Neural progenitor cell (in vitro differentiated cells): ENCODE results near the gene ARL8A.

ENCODE experiments used
- CTCF ChIP-seq: fragments of 200-600 bp; sonication (generic); IDR thresholded peaks from 2 replicates; pipeline ENCODE4 v1.5.1; 2017; ENCODE audit warnings: antibody characterized with exemption, mild to moderate bottlenecking
- EZH2 ChIP-seq: fragments of 200-600 bp; sonication (generic); IDR thresholded peaks from 2 replicates; pipeline ENCODE4 v1.6.1; 2017; ENCODE audit warnings: antibody characterized with exemption, mild to moderate bottlenecking, moderate library complexity
- EZH2phosphoT487 ChIP-seq: fragments of 200-600 bp; sonication (generic); IDR thresholded peaks from 2 replicates; pipeline ENCODE4 v1.6.1; 2017; ENCODE audit warnings: antibody characterized with exemption

- no peak for TF ChIP-seq EZH2phosphoT487
- TF ChIP-seq CTCF: no peak
- TF ChIP-seq EZH2: no peak
Observed at GRCh38 chr1:202107801-202108731, 36.5 kb downstream of the ARL8A start.
